NCI-H446 treated with DMSO at 0.1 percent for 48 hours (cell line): ENCODE measurements around the gene NFATC3.

Experiments used
- DNase-seq: peaks from one replicate; lab custom pipeline; 2025; lab: John Stamatoyannopoulos, UW

The NFATC3 gene

GRCh38 chr16:68246666-68247065, 161.5 kb downstream of the NFATC3 start:
- DNase-seq: no peak

GRCh38 chr16:68247400-68247799, 162.2 kb downstream of the NFATC3 start:
- no peak for DNase-seq

GRCh38 chr16:68247932-68248331, 162.8 kb downstream of the NFATC3 start:
- no peak for DNase-seq

DNA sequence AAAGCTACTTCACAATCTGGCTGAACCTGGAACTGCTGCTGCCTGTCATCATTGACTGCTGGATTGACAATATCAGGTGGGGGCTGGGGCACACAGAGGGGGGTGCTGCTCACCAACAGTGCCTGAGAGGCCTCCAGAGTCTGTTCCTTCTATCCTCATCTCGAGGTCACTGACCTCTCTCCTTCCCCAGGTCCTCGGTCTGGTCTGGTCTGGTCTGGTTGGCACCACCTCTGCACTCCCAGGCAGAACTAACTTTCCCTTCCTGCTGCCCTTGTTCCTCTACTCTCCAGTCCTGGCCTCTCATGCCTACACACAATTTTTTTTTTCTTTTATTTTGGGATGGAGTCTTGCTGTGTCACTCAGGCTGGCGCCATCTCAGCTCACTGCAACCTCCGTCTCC, 164.2 kb downstream of the NFATC3 start:
- no peak for DNase-seq

GRCh38 chr16:68250951-68251350, 165.8 kb downstream of the NFATC3 start:
- DNase-seq: no peak

DNA sequence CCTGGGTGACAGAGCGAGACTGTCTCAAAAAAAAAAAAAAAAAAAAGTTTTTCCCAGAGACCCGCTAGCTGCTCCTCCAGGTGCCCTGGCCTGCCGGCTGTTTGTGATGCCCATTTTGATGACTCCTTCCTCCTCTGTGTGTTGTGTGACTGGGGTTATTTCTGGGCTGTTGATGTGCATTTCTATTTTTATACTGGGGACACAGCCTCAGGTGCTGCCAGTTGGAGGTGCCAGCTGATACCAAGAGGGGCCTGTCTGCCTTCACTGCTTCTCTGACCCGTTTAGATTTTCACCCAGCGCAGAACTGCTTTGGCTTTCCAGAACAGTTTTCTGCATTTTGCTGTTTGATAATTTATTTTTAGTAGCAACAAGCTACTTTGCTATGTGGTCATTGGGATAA, 166.7 kb downstream of the NFATC3 start:
- no peak for DNase-seq

GRCh38 chr16:68252383-68252782, 167.2 kb downstream of the NFATC3 start:
- no peak for DNase-seq

GRCh38 chr16:68253721-68254120, 168.6 kb downstream of the NFATC3 start:
- no peak for DNase-seq

DNA sequence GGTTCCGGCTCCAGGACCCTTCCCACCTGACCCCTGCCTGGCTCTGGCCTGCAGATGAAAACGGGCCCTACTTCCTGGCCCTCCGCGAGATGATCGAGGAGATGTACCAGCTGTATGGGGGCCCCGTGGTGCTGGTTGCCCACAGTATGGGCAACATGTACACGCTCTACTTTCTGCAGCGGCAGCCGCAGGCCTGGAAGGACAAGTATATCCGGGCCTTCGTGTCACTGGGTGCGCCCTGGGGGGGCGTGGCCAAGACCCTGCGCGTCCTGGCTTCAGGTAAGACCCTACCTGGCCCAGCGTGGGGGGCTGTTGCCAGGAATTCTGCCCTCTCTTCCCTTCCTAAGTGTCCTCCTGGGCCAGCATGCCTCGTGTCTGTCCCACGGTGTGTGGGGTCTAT, 170.5 kb downstream of the NFATC3 start:
- no peak for DNase-seq

DNA sequence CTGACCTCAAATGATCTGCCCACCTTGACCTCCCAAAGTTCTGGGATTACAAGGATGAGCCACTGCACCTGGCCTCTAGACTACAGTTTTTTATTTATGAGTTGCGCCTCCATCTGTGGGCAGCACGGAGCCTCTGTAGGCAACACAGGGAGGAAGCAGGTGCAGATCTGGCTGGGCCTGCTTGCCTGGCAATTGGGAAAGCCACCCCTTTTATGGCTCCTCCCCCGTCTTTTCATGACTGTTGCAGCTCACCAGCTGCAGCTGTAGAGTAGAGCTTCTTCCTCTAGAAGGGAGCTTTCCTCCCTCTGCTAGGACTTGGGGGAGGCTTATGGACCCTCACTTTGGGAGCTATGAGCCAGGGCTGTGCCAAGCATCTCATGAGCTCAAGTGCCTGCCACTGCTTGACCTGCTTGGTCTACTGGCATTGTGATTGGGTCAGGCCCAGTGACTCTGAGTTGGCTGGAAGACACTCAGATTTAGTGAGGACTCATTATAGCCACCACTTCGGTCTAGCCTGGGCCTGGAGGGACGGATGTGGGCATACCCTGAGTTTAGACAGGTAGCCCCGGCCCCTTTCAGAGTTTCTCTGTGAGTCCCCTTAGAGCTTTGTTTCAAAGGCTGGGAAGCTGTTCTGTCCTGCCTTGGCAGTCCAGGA, 172.2 kb downstream of the NFATC3 start:
- DNase-seq: no peak

DNA sequence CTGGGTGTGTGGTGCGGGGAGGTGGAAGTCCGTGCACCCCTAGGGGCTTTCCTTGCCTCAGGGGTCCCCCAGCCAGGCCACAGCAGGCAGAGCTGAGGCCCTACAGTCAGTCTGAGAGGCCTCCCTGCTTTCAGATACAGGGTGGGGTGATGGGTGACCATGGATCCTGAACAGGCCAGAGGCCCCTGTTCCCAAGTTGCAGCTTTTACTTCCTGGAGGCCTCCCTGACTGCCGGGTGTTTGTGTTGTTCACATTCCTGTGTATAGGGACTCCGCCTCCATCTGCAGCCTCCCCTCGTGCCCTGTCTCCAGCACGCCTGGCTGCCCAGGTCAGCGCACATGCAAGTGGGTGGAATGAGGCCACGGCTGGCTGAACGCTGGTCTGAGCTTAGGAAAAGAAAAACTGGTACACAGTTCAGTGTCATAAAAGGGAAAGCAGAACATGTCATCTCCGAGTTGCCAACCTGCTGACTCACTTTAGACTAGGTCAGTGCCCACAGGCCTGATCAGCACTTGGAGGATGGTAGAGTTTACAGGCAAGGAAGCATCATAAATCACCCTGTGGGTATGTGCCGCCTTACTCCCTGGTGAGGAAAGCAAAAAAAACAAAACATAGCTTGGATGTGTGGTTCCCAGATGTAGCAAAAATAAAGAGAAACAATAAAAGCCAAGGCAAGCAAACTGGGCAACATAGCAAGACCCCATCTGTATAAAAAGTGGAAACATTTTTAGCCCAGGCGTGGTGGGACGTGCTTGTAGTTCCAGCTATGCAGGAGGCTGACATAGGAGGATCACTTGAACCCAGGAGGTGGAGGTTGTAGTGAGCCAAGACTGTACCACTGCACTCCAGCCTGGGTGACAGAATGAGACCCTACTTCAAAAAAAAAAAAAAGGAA, 173.0 kb downstream of the NFATC3 start:
- no peak for DNase-seq

DNA sequence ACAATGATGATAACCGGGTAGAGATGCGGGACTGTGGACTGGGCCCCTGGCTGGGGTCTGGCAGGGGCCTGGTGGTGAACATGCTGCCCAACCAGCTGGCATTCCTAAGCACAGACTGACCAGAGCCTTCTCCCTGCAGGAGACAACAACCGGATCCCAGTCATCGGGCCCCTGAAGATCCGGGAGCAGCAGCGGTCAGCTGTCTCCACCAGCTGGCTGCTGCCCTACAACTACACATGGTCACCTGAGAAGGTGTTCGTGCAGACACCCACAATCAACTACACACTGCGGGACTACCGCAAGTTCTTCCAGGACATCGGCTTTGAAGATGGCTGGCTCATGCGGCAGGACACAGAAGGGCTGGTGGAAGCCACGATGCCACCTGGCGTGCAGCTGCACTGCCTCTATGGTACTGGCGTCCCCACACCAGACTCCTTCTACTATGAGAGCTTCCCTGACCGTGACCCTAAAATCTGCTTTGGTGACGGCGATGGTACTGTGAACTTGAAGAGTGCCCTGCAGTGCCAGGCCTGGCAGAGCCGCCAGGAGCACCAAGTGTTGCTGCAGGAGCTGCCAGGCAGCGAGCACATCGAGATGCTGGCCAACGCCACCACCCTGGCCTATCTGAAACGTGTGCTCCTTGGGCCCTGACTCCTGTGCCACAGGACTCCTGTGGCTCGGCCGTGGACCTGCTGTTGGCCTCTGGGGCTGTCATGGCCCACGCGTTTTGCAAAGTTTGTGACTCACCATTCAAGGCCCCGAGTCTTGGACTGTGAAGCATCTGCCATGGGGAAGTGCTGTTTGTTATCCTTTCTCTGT, 174.0 kb downstream of the NFATC3 start:
- no peak for DNase-seq

- DNase-seq: no peak
These were observed 178.5 kb downstream of the NFATC3 start for GRCh38 chr16:68263559-68264127.

- DNase-seq: no peak
These were observed 179.2 kb downstream of the NFATC3 start, which contains the start of gene SLC7A6 for GRCh38 chr16:68264128-68265077. Gene SLC7A6, plus strand, starts transcription at chr16:68264526. Its CDS starts 10,201 bp downstream, at chr16:68274727.

GRCh38 chr16:68265078-68265920, 180.1 kb downstream of the NFATC3 start:
- DNase-seq: no peak

- DNase-seq: no peak
These were observed 182.6 kb downstream of the NFATC3 start for GRCh38 chr16:68267612-68268405.

DNA sequence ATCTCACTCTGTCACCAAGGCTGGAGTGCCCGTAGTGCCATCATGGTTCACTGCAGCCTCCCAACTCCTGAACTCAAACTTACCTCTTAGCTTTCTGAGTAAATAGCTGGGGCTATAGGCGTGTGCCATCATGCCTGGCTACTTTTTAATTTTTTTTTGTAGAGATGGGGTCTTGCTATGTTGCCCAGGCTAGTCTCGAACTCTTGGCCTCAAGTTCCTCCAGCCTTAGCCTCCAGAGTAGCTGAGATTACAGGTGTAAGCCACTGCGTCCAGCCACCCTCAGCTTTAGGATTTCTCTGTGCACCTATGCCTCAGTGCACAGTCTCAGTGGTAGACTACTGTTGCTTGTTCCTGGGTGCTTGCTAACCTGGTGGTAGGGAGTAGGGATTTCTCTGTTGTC, 184.6 kb downstream of the NFATC3 start:
- no peak for DNase-seq

DNA sequence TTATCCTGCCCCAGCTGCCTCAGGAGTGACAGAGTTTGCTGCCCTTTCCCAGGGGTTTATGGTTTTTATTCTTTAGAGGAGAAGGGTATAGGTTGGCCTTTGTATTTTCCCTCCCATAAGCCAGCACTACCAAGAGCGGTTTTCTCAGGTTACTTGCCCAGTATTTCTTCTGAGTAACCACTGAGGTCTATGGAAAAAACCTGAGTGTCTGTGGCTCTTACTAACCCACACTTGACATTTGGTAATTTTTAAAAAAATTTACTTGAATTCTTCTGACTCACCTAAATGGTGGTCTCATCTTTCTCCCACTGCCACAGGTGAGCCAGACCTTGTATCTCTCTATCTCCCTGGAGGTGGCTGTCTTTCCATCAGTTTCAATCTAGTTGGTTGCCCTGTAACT, 185.2 kb downstream of the NFATC3 start:
- no peak for DNase-seq

- DNase-seq: no peak
These were observed 187.5 kb downstream of the NFATC3 start for GRCh38 chr16:68272507-68273209.
